ENCODE results near the gene SDHAF2.
A peak's percentile ranks its signal among the peaks of the same experiment; 100 is the strongest.
"Not testable (repeated sequence)": the region's sequence is repeated elsewhere in the genome, so short reads cannot be mapped to it uniquely, and the experiment has no call there.

SDHAF2 gene

DNA sequence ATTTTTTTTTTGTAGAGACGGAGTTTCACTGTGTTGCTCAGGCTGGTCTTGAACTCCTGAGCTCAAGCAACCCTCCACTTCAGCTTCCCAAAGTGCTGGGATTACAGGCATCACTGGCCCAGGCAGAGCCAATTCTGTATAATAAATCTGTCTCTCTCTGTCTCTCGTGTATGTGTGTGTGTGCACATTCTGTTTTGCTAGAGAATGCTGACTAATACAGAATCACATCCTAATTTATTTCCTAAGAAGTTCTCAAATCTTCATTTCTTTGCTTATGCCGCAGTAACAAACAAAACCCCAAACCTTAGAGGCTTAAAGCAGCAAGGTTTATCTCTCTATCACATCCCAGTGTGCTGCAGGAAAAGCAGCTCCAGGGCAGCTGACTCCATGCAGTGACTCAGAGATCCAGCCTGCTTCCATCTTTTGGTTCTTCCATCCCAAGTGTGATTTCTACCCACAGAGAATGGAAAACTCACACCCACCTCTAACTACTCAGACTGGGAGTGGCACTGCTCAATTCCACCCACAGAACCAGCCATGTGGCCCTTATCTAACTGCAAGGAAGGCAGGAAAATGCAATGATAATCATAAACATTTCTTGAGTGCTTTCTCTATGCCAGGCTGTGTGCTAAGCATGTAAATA lies 43.6 kb downstream of the SDHAF2 start:
- Histone ChIP-seq H3K27ac (peak overlapping the region in 3 of 21 experiments; percentile 23 to 43 (median 31)), H3K4me3 (no peak overlapping the region)

DNA sequence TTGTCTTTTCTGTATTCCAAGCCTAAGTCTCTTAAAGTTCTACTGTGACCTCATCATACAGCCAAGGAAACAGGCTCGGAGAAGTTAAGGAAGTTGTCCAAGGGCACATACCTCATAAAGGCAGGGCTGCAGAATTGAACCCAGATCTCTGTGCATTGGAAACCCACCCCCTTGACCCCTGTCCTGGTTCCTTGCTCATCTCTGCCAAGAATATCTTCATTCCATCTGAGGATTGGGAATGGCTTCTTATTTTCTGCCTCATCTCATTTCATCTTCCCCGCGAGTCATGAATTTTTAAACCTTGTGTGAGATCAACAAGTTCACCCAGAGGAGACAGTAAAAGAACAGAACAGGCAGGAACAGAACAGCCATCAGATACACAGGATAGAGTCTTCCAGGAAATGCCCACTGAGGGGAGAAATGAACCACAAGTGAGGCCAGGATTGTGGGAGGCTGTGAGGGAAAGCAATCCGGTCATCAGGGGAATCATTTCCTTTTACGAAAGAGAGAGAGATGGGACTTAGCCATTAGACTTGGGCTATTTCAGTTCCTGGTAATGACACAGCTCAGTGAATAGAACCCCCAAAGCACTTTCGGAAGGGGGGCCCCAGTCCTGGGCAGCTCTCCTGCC lies 44.2 kb downstream of the SDHAF2 start:
- Histone ChIP-seq H3K27ac (peak overlapping the region in 2 of 21 experiments; percentile 23 to 31), H3K4me3 (no peak overlapping the region)

DNA sequence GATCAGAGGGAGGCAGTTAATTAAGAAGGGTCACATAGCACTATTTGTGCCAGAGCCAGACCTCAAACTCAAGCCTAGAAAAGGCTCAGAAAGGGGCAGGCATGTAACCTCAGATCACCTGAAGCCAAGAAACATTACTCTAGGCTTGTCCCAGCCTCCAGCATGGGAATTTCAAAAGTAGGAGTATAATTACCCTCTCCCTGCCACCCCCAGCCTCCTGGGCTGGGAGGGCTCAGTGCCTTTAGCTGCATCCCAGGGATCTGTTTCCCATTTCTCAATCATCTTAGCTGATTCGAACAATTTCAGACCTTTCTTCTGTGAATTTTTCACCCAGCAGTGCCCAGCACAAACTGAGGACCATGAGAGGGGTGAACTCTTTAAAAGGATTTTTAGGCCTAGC lies 45.5 kb downstream of the SDHAF2 start:
- Histone ChIP-seq H3K27ac (no peak overlapping the region), H3K4me3 (no peak overlapping the region)

DNA sequence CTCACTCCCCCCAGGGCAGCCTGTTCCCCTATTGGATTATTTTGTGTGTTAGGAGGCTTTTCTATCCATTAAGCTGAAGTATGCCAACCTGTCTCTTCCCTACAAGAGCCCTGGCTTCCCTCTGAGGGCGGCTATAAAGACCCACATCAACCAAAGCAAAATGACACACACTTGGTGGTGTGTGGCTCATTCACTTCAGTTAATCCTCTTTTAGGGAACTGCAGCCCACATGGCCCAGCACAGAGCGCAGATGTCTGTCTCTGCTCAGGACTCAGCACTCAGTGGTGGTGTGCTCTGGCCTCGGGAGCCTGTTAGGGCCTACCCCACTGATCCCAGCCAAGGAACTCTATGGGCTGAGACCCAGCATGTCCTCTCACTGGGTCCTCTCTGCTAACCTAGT lies 46.4 kb downstream of the SDHAF2 start:
- no peak overlapping the region for H3K27ac ChIP-seq
- H3K4me3 ChIP-seq, result no peak overlapping the region

DNA sequence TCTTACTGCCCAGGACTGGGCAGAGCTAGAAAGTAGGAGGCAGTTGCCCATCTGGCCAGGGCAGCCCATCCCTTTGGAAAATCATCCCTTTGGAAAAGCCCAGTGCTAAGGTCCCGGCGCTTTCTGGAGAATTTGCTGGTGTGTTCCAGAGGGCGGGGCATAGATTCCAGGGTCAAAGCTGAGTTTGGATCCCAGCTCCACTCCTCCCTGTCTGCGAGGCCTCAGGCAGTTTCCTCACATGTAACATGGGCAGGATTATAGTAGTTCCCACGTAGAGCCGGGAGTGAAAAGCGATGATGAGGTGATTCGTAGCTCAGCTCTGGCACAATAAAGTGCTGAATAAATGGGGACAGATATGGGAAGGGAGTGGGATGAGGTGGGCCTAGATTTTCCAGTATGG lies 47.2 kb downstream of the SDHAF2 start:
- Histone ChIP-seq H3K4me3 (no peak overlapping the region), H3K27ac (no peak overlapping the region)

DNA sequence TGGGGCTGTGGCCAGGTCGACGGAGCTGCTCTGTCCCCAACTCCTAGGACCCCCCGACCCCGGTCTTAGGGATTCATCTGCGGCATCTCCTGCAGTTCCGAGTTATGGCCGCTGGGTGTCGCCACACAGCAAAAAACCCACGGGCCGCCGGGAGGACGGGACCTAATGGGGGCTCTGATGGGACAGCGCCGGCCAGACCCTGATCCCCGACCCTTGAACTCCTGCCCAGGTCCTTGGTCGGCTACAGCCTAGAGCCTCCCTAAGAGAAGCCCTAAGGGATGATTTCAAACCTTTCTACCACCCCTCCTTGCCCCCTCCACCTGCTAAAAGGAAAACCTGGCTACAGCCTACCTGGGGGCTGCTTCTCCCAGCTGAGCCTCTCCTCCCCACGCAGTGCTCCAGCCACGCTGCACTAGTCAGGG lies 47.8 kb downstream of the SDHAF2 start:
- Histone ChIP-seq H3K4me3 (no peak overlapping the region), H3K27ac (no peak overlapping the region)

DNA sequence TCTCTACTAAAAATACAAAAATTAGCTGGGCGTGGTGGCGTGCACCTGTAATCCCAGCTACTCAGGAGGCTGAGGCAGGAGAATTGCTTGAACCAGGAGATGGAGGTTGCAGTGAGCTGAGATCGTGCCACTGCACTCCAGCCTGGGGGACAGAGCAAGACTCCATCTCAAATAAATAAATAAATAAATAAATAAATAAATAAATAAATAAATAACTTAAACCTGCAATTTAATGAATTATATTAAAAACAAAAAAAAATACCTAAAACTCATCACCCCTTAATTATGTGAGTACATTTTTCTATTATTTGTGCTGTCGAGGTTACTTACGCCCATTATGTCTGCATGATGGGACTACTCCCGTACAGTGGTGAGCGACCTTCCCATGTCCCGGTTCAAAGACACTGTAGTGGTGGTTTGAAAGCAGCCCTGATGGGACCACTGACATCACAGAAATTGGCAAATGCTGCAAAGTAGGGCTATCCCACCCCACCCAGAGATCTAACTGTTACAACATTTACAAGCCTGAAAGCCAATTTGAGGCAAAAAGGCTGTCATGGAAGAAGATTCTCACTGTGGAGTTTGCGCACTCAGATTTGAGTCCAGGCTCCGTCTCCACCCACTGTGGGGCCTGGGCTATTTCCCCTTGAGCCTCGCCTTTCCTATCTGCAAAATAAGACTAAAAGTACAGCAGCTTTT lies 49.6 kb downstream of the SDHAF2 start:
- not testable (repeated sequence) for H3K4me3 ChIP-seq, H3K27ac ChIP-seq

DNA sequence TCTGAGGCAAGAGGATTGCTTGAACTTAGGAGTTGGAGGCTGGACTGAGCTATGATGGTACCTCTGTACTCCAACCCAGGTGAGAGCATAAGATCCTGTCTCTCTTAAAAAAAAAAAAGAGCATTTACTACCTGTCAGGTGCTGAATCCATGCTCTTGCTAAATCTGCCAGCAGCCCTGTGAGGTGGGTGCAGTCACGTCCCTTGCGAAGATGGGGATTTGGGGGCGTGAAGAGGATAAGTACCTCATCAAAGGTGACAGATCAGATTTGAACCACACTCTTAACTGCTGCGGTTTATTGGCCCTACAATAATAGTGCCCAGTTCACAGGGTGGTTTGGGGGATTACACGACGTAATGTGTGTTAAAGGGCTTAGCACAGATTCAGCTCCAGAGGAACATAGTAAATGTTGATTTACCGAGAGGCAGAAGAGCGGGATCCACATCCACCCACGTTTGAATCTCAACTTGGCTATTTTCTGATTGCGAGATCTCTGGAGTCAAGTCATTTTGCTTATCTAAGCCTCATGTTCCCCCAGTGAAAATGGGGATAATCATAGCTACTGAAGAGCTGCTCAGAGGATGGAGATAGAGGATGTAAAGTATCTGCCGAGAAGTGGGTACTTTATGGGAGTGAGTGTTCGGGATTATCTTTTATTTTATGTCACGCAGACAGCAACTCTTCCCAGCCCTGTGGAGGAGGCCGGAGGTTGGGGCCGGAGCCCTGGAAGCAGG lies 50.5 kb downstream of the SDHAF2 start:
- H3K27ac ChIP-seq, result no peak overlapping the region
- H3K4me3 ChIP-seq, result no peak overlapping the region

DNA sequence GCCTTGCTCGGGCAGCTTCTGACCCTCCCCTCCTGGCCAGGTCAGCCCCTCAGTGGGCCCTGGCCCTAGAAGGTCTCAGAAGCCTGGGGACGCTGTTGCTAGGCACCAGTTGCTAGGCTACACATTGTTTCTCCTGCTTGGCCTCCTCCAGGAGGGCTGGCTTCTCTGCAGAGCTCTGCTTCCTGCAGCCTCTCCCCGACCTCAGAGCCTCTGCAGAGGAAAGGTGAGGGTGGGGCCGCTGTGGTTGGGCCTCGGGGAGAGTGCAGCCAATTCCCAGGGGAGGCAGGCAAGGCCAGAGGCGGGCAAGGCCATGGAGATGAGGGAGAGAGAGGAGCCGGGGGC lies 51.0 kb downstream of the SDHAF2 start:
- no peak overlapping the region for H3K27ac ChIP-seq
- no peak overlapping the region for H3K4me3 ChIP-seq

DNA sequence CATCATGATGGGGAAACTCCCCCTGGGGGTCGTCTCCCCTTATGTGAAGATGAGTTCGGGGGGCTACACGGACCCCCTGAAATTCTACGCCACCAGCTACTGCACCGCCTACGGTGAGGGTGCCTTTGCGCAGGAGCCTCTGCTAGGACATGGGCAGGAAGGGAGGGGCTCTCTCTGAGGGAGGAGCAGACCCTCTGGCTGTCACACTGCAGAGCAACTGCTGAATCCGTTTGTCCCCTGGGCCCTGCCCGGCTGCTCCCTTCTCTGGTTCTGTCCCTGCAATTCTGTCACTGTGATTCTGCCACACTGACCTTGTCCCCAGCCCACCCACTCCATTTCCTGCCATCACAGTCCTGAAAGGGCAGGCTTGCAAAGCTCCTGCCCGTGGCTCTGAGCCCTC lies 51.9 kb downstream of the SDHAF2 start:
- no peak overlapping the region for H3K27ac ChIP-seq
- no peak overlapping the region for H3K4me3 ChIP-seq

DNA sequence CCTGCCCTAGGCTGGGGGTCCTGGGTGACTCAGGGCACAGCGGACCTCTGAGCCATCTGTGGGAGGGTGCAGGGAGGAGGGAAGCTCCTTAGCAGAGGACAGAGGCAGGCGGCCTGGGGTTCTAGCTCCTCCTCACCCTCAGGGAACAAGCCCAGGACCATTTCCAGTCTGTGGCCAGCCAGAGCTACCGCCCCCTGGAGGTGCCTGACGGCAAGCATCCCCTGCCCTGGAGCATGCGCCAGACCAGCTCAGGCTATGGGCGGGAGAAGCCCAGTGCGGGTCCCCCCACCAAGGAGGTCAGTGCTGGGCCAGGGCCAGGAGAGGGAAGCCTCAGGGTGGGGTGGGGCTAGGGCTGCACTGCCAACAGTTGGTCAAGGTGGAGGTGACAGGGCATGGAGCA lies 52.6 kb downstream of the SDHAF2 start:
- no peak overlapping the region for H3K4me3 ChIP-seq
- H3K27ac ChIP-seq, result no peak overlapping the region

DNA sequence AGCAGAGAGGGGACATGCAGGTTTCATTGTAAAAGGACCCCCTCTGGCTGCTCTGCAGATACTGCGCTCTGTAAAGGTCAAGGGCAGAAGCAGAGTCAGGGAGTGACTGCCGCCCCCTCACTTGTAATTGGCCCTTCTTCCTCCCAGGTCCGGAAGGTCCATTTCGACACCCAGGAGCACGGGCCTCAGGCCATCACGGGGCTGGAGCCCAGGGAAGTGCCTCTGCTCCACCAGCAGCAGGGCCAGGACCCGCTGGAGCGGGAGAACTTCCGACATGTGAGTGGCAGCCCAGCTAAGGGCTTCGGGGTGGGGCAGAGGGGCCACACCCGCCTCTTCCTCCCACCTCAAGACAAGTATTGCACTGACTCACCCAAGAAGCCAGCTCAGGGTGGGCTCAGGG lies 54.6 kb downstream of the SDHAF2 start:
- no peak overlapping the region for H3K27ac ChIP-seq
- H3K4me3 ChIP-seq, result no peak overlapping the region

DNA sequence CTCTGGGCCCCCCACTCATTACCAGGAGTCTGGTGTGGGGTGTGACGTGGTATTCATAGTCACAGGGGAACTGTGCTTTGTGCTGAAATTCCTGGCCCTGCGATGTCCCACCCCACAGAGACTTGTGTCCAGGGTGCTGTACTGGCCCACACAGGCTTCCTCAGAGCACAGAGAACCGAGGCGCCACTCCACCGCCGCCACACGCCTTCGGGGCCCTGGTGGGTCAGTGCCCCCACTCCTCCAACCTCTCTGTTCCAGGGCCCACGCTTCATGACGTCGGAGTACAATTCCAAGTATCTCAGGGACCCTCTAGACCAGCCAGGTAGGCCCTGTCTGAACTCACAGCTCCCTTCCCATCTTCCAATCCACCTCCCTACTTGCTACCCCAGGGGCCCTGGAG lies 55.2 kb downstream of the SDHAF2 start:
- no peak overlapping the region for H3K4me3 ChIP-seq

DNA sequence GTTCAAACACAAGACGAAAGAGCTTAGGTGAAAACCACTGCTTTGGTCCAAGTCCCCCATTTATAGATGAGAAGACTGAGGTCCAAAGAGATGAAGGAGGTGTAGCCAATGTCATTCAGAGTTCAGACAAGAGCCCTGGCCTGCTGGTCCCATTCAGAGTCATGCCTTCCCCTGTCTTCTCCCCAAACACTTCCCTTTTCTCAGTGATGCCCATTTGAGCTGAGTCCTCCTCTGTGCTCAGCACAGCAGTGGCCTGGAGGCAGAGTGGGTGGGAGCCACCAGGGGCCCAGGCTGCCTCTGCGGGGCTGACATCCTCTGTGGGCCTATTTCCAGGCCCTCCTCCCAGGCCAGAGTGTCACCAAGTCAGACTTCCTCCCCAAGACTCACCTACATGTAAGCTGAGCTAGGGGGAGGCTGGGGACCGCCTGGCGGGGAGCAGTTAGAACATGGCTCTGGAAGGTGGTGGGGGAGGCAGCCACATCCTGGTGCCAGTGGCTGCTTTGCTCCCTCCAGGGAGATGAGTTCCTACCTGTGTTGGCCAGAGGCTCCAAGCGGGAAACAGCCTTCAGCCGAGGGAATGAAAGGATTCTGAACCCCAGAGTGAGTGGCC lies 56.2 kb downstream of the SDHAF2 start:
- no peak overlapping the region for H3K4me3 ChIP-seq

More for the DNA sequence above, 55.2 kb downstream of the SDHAF2 start:
- H3K27ac ChIP-seq, result no peak overlapping the region

DNA sequence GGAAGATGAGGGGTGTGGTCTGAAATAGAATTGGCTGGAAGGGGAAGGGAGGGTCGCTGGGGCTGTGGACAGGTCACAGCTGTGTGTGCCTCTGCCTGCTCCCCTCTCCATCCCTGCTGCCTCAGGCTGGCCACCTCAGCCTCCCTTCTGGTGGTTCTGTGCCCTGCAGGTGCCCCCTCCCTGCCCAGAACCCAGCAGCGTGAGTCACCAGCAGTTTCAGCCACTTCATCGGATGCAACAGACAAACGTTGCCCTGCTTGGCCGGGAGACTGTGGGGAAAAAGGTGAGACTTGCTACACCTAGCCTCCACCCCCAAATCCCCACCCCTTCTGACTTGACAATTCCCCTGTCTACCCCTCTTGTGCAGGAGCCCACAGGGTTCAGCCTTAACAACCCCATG lies 56.9 kb downstream of the SDHAF2 start:
- Histone ChIP-seq H3K4me3 (no peak overlapping the region), H3K27ac (no peak overlapping the region)

More for the DNA sequence above, 56.2 kb downstream of the SDHAF2 start:
- H3K27ac ChIP-seq, result no peak overlapping the region

DNA sequence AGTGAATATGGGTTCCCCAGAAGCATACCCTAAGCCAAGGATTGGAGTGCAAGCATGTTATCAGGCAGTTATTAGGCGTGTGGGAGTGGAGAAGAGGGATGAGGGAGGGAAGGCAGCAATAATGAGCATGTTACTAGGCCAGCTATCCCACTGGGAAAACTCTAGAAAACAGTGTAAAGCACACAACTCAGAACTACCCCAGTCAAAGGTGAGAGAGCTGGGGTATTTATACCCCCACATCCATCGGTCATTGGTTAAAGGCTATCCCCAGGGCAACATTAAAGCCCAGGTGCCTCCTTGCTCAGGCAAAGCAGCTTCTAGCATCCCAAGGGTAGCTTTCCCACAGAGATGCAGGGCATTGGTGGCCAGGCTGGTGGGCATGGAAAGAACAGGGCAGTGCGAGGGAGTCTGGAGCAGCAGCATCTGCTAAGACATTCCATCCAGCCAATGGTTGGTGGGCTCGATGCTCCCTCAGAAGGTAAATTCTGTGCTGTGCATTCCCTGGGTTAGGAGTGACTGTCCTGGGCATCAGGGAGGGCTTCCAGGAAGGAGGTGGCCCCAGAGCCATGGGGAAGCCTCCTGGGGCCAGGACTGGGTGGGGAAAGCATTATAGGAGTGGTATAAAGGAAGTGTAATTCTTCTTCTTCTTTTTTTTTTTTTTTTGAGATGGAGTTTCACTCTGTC lies 57.6 kb downstream of the SDHAF2 start:
- Histone ChIP-seq H3K27ac (no peak overlapping the region), H3K4me3 (no peak overlapping the region)

DNA sequence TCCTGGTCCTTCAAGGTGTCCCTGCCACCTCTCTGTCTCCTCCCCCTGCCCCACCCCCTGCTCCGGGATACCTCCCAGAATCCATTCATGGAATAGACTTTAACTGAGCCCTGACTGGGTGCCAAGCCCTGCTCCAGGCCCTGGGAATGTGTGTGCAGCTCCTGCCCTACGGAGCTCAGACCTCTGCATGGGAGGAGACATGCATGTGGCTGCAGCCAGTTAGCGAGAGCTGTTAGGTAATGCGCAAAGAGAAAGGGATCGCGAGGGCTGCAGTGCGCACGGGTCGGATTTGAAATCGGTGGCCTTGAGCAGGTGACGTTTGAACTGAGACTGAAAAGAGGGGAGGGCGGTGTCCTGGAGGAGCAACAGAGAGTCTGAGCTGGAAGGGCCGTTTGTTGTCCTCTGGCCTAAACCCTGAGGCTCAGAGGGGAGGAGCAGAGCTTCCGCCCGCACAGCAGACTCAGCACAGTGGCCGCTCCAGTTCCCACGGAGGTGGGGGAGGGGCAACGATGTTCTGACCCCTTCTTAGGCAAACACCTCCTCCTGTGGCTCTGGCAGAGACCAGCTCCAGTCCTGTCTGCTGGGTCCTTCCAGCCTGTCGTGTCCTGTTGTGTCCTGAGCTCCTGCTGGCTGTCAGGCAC lies 58.8 kb downstream of the SDHAF2 start:
- no peak overlapping the region for H3K27ac ChIP-seq

DNA sequence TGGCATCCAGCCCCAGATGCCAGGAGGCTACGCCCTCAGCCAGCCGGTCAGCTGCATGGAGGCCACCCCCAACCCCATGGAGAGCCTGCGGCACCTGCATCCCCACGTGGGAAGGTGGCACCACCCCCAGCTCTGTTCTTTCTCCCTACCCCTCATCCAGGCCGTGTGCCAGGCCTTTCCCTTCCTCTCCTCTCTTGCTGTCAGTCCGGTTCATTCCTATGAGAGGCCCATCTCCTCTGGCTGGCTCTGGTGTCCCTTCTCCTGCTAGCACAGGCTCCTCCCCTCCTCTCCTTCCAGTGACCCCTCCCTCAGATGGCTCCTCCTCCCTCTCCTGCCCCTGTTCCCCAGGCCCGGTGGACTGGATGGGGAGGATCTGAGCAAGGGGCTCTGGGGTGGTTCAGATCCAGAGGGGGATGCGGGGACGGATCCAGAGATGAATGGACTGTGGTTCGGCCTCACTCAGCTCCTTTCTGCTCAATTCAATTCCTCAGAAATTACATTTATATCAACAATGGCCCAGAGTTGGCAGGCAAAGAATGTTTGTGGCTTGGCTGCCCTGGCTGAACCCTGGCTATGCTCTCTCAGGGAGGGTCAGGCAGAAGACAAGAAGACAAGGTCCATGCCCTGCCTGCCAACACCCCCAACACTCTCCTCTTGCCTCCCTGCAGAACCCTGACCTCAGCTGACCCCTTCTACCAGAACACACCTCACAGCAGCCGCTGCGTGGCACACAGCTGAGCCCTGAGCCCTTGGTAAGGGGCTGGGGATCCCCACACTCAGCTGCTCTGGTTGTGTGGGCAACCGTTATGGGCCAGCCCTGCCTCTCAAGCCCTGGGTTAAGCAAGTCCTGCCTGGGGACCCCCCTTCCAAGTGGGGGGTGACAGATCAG lies 60.2 kb downstream of the SDHAF2 start:
- H3K27ac ChIP-seq, result peak overlapping the region in 1 of 21 experiments; percentile 5
- no peak overlapping the region for H3K4me3 ChIP-seq

More for the DNA sequence above, 58.8 kb downstream of the SDHAF2 start:
- no peak overlapping the region for H3K4me3 ChIP-seq

All from skin epidermis (tissue), 12 donors.